CD4-positive, alpha-beta T cell treated with Interleukin-21 for 1 hour (primary cell): ENCODE data around the gene GAMT.

Experiments used
- DNase-seq: peaks from one replicate; pipeline ENCODE4 v3.0.0-alpha.2; 2020

GAMT gene

DNA sequence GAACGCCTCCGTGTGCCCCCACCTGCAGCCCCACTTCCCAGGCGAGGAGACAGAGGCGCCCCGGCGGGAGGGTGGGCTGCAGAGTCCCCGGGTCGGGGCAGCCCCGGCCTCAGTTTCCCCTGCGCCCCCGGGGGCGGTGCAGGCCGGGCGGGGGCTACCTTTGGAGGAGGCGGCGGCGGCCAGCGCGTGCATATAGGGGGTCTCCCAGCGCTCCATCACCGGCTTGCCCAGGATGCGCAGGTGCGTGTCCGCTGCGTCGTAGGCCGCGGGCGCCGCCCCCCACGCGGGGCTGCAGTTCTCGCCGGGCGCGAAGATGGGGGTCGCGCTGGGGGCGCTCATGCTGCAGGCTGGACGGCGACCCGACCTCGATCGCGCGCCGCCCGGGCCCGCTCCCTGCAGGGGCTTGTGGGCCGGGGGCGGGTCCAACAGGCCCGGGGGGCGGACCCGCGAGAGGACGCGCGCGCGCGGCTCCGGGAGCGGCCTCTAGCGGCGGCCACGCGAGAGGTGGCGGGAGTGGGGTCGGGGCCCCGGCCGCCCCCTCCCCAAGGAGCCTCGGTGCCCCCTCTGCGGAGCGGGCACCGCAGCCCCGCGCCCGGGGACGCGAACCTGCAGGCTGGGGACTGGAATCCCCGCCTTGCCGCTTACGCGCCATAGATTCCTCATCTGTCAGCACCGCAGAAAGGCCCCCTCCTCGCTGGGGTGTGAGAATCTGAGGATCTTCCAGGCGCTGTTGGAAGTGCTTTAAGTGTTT lies at the start of gene GAMT:
Gene GAMT, minus strand, starts transcription at position 405 of the 751 bp plus-strand sequence. Its CDS starts 66 bp downstream, at position 339.
- peak; percentile 61 for DNase-seq

DNA sequence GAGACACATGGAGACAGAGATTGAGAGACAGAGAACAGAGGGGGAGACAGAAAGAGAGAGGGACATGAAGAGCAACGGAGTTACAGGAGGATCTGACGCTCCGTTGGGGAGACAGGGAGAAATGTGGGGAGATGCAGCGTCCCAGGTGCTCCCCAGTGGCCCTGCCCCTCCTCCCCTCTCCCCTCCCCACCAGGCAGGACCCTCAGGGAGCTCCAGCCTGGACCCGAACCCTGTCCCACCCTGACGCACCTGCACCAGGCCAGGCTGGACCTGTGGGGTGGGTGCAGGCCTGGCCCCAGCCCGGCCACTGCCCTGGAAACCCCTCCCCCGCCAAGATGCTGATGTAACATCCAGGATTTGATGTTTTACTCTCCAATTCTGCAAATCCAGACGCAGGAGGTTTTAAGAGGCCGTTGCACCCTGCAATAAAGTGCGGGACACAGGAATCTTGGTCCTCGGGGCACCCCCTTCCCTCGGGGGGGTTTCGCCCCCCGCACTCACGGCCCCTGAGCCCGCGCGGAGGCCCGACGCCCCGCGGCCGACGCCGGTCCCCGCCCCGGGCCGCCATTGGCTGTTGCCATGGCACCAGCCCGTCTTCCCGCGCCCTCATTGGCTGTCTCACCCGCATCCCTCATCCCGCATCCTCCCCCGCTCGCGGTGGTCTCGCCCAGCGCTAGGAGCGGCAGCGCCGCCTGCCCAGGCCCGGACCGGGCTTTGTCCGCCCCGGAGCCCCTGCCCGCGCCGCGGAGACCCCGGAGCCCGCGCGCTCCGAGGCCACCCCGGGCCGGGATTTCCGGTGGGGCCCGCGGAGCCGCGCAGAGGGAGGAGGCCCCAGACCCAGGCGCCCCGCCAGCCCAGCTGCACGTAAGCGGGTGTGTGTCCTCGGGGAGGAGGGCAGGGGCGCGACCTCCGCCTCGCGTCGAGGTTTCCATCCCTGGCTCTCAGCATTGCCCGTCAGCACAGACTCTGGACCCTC lies 48.4 kb upstream of the GAMT start, which contains the start of gene APC2:
Gene APC2, plus strand, starts transcription at position 655 of the 976 bp plus-strand sequence. CDS start 2,881 bp downstream, outside the sequence.
- DNase-seq = peak; percentile 40

DNA sequence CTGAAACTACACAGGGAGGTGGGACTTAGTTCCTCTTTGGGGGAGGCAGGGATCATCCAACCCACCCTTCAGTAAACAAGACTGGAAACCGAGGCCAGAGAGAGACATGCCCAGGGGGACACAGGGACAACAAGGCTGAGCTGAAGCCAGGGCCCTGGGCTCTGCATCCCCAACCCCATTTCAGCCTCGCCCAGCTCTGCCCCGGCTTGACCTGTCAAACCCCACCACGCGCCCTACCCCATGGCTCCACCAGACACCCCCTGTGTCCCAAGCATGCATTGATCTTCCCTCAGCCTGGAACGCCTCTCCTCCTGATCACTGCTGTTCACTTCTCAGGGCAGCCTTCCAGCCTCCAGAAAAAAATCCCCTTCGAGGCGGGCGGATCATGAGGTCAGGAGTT lies 46.6 kb upstream of the GAMT start:
- no peak for DNase-seq

DNA sequence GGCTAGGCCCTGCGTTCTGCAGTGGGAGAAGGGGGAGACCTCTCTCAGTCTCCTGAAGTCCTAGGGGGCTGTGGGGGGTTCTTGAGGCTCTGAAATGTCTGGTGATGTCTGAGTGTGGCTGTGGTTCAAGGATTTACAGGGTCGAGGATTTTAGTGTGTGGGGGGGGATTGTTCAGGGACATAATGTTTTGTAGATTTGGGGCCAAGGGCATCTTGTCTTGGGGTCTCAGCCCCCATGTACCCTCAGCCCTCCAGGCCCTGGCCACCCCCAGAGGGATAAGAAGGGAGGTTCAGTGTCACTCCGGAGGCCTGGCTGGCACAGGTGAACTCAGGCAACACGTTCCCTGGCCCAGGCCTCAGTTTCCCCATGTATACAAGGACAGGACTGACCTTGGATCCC lies 46.2 kb upstream of the GAMT start:
- no peak for DNase-seq

DNA sequence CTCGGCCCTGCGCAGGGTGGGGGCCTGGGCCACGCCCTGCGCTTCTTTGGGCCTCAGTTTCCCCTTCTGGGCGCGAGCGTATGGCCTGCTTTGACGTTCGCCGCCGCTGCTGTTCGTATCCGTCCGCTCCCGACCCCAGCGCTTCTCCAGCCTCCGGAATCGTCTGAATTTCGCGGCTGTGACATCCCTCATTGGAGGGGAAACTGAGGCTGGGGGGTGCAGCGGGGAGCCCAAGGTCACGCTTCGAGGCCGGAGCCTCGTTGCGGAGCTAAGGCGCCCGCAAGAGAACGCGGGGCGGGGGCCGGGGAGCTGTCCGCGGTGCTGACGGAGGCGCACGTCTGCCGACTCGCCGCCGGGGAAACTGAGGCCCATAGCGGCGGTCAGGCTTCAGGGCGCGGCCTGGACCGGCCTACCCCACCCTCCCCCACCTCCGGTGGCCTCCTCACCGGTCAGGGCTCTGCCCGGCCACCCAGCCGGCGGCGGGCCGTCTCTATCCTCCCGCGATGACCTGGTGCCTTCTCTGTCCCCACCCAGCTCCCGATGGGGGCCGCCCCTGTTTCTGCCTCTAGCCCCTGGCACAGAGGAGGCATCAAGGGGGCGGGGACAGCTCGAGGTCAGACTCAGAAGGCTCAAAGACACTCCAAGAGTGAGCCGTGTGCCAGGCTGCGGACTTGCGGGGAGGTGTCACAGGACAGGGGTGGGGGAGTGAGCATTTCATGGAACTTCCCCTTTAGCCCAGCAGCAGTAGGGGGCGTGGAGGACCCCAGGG lies 45.6 kb upstream of the GAMT start:
- DNase-seq = peak; percentile 24

DNA sequence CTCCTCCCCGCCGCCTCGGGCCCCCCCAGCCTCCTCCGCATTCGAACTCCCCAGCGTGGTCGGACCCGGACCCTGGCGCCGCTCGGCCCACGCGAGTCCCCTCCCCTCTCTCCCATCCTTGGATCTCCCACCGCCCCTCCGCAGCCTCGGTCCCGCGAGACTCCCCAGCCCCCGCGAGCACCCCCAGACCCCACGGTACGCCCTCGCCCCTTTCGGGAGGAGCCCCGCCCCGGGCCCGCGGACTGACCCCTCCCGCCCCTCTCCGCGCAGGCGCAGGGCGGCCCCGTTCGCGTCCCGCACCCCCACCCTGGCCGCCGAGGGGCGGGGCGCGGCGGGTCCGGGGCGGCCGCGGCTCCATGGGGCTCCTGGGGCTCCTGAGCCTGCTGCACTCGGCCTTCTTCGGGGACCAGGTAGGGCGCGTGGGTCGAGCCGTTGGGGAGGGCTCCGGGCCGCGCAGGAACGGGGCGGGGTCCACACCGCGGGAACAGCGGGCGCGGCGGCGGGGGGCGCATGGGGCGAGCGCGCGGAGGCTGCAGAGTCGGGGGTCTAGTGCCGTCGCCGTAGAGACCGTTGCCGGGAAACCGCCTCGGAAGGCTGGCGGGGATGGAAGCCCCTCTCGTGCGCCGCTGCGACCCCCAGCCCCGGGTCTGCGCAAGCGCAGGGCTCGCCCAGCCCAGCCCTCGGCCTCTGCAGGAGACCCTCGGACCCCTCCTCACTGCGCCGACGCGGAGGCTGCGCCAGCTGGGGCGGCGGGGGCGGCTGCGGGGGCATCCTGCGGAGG lies 44.8 kb upstream of the GAMT start:
- DNase-seq = no peak

DNA sequence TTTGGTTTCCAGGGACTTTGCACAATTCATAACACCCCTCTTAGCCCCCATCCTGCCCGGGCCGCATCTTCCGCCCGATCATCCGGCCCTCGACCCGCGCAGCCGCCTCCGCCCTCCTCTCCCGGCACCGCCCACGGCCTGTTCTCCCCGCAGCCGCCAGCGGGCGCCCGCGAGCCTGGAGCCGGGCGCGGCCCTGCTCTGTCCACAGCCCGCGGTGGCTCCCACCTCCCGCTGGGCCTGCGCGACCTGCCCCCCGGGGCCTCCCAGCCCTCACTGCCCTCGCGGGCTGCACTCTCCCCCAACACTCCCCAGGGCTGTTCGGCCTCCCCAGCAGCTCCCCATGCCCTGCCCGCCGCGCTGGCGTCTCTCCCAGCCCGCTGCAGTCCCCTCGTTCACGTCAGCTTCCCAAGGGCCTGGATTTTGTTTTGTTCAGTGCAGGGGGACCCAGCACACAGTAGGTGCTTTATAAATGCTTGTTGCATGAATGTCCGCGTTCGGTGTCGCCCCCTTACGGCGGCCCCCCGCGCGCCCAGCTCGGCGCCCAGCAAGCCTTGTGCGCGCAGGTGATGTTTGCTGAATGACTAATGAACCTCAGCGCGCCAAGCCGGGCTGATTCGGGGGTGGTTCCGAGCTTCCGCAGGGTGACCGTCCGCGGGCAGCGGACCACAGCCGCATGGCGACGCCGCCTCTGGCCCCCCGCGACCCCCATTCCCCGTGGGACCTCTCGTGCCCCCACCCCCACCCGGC lies 44.0 kb upstream of the GAMT start:
- peak; percentile 82 for DNase-seq

DNA sequence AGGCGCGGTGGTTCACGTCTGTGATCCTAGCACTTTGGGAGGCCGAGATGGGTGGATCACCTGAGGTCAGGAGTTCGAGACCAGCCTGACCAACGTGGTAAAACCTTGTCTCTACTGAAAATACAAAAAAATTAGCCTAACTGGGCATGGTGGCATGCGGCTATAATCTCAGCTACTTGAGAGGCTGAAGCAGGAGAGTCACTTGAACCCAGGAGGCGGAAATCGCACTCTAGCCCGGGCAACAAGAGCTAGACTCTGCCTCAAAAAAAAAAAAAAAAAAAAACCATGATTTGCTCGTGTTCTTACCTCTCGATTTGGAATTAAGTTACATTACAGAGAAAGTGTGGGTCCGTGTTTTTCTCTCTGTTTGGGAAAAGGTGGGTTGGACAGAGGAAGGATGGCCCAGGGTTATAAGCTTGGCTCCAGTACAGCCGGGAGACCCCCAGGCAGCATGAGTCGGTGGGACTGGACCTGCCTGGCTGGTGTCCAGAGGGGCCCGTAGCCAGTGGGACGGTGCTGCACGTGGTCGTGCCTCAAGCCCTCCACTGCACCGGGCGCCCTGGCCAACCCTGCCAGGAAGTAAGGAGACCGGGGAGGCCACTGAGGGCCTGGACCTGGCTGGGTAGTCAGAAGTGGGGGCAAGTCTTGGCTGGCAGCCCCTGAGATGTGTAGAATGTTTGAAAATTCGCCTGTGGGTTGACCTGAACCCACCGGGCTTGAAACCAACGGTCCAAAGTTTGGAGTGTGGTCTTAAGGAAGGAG lies 40.5 kb upstream of the GAMT start:
- no peak for DNase-seq

DNA sequence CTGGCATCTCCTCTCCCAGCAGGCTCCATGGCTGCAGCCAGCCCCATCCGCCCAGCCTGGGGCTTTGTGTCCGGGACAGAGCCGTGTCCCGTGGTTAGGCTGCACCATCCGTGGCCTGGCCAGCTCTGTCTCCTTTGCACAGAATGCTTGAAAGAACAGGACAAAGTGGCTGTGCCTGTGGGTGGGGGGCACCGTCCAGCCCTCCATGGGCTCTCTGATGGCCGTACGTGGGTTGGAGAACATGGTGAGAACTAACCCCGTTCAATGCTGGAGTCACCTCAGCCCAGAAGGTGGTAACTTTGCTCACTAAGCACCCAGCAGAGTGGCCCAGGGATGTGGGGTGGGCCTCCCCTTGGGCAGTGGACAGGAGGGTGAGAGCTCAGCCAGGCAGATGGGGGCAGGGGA lies 39.7 kb upstream of the GAMT start:
- no peak for DNase-seq

DNA sequence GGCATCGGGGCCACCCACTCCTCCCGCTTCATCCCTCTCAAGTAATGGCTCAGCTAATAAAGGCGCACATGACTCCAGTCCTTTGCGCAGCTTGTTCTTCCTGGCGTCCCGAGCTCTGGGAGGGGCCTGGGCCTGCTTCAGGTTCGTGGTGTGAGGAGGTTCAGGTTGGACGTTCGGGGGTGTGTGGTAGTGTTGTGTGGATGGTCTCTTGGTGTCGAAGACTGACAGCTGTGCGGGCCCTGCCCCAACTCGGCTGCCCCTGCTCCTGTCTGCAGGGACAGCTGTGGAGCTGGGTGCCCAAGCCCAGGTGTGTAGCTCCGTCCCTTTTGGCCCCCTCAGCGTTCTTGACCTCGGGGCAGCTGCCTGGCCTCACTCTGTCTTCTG lies 39.1 kb upstream of the GAMT start:
- DNase-seq = no peak

DNA sequence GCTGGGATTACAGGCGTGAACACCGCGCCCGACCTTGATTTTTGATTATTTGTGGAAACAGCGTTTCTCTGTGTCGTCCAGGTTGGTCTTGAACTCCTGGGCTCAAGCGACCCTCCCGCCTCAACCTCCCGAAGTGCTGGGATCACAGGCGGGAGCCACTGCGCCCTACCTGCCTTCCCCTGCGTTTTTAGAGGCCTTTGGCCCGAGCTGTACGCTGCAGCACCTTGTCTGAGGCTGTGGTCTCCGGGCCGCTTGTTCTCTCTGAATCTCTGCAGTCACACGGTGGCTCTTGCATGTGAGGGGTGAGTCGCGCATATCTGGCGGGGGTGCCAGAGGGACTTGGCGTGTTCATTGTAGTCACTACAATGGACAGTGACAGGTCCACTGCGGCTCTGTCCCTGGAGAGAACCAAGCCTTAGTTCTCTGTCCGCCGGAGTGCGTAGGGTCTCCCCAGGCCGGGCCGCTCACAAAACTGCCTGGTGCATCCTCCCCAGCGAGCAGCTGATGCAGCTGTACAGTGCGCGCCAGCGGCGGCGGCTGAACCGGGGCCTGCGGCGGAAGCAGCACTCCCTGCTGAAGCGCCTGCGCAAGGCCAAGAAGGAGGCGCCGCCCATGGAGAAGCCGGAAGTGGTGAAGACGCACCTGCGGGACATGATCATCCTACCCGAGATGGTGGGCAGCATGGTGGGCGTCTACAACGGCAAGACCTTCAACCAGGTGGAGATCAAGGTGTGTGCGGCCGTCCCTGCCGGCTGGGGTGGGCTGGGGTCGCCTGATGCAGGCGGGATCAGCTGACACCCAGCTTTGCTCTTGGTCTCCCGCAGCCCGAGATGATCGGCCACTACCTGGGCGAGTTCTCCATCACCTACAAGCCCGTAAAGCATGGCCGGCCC lies 38.4 kb upstream of the GAMT start:
- peak; percentile 42 for DNase-seq

DNA sequence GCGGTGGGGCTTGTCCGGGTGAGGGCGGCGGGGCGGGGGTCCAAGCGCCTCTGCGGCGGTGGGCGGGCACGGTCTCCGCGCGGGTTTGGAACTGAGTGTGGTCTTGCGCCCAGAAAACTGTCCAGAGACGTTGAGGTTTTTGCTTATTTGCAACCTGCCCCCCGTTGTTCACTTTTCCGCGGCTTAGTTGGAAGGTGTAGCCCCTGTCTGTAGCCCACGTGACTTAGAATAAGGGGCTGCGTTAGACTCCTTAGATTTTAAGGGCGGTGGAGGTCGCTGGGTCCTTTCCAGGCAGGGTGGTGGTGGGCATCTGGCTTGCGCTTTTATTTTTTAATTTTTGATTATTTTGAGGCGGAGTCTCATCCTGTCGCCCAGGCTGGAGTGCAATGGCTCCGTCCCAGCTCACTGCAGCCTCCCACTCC lies 37.6 kb upstream of the GAMT start:
- DNase-seq = no peak

DNA sequence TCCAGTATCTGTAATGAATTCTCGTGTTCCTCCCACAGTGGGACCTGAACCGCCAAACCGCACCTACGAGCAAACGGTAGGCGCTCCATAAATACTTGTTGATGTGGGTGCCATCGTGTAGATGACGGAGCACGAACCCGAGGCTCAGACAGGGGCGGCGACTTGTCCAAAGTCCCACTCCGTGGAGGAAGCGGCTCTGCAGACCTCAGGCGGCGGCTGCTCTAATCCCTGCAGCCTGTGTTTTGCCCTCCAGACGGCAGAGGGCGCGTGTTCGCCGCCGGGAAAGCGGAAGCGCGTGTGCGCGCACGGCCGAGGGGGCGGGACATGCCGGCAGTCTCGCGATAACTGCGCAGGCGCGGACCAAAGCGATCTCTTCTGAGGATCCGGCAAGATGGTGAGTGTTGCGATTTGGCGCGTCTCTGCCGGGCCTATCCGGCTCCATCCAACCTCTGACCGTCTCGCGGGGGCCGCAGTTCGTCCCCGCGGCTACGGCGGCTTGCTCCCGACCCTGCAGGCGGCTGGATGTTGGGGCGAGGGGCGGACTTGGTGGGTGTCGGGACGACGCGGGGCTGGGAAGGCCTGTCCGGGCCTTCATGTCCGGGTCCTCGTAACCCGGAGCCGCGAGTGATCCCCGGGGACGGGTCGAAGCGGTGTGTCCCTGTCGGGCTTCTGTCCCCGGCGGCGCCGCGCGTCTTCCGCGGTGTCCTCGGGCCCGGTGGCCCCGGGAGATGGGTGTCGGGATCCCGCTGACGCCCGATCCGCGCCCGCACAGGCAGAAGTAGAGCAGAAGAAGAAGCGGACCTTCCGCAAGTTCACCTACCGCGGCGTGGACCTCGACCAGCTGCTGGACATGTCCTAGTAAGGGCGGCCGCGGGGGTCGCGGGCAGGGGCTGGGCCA lies 36.9 kb upstream of the GAMT start, which contains the start of gene RPS15:
Gene RPS15, plus strand, starts transcription at position 362 of the 898 bp plus-strand sequence. Its CDS starts 30 bp downstream, at position 392.
- peak; percentile 96 for DNase-seq

DNA sequence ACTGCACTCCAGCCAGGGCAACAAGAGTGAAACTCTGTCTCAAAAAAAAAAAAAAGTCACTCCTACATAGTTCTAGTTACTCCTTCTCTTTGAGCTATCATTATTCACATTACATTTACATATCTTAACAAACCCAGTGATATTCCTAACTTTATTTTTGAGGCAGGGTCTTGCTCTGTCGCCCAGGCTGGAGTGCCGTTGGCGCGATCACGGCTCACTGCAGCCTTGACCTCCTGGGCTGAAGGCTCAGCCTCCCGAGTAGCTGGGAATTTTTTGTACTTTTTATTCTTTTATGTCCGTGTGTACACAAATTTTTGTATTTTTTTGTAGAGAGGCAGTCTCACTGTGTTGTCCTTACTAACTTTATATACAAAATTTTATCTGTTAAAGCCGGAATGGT lies 36.3 kb upstream of the GAMT start:
- no peak for DNase-seq

DNA sequence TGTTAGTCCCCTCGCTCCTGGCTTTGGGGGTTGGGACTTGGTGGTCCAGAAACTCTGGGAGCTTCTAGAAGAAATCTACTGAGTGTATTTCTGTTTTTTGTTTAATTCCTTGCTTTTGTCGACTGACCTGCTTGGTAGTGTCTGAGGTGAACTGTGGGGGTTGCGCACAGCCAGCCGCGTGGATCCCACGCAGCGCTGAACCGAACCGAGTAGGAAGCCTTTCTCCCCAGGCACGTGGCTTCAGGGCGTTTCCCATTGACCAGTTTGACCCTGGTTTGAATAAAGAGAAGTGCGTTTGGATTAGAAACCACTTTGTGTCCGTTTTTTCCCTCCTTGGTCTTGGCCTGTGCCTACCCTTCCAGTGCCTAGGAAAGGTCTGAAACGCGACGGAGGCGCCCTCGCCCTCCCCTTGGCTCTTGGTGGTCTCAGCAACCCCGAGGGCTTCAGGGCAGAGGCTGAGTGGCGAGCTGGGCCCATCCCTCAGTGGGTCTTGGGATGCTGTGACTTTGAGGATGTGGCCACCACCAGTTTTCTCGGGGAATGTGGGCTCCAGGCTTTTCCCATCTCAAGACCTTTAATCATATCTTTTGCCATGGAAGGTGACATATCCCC lies 34.1 kb upstream of the GAMT start:
- no peak for DNase-seq

DNA sequence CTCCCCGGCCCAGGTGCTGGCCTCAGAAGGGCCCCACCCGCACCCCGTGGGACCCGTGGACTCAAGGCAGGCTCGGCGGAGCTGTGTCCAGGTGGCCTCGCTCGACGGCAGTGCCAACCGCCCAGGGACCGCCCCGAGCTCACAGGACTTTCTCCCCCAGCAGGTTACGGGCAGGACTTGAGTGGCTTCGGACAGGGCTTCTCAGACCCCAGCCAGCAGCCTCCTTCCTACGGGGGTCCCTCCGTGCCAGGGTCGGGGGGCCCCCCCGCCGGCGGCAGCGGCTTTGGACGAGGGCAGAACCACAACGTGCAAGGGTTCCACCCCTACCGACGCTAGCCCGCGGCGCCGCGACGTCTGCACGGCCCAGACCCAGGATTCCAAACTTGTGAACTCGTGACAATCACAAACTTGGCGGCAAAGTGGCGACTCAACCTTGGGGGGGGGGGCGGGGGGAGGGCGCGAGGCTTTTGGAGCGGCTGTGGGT lies 33.3 kb upstream of the GAMT start:
- DNase-seq = no peak

DNA sequence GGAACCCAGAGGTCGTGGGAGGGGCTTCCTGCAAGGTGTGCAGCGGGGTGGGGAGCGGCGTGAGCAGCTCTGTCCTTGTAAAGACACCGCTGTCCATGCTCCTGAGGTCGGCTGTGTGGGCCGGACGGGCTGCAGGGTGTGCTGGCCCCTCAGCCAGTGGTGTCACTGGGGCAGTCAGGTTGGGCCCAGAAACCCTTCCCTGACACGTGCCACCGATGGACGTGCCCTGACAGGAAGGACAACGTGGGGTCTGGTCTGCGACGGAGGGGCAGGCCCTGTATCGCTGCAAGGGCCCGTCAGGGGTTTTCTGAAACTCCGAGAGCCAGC lies 32.7 kb upstream of the GAMT start:
- DNase-seq = no peak
